H1 (cell line): ENCODE data around the gene SON. TPM values are rescaled to one million over a fixed set of nuclear protein-coding genes. Genes with fewer than 3 reads are reported as not detected.

ENCODE experiments used
- CTCF ChIA-PET: fragments of 300-600 bp; sonication (Branson Sonifier 250); formaldehyde crosslinking; loops from one replicate; lab custom pipeline; 2021; ENCODE audit not compliant: partially characterized antibody; lab: Charles Lee
- POLR2A ChIA-PET: fragments of 300-600 bp; sonication (Branson Sonifier 250); formaldehyde crosslinking; loops from one replicate; lab custom pipeline; 2021; ENCODE audit warnings: inconsistent platforms; ENCODE audit not compliant: partially characterized antibody; lab: Charles Lee
- DNase-seq, 2 experiments: peaks; one replicate each; pipeline versions ENCODE4 v3.0.0 to v3.0.0-alpha.2; 2010 to 2022; ENCODE audit warnings: low spot score in 2 of 2, low read depth in 1 of 2, mixed read lengths in 1 of 2
- FAIRE-seq: peaks from 2 replicates; lab custom pipeline; 2011; peaks lifted over from hg19 to GRCh38; lab: Jason Lieb, UNC
- H2AFZ ChIP-seq: 2 replicates; pipeline ENCODE4 v1.8.1; 2012; ENCODE audit warnings: low read length, inconsistent platforms
- H2AK5ac ChIP-seq: 2 replicates; pipeline ENCODE4 v1.6.1; 2013; ENCODE audit warnings: low read depth, low read length
- H2BK120ac ChIP-seq: replicated peaks from 2 replicates; pipeline ENCODE3; 2013; ENCODE audit warnings: low read depth, low read length, inconsistent platforms
- H2BK12ac ChIP-seq: 2 replicates; pipeline ENCODE4 v1.6.1; 2013; ENCODE audit warnings: low read depth, low read length
- H2BK15ac ChIP-seq: 2 replicates; pipeline ENCODE4 v1.6.1; 2013; ENCODE audit warnings: low read length
- H2BK20ac ChIP-seq: 2 replicates; pipeline ENCODE4 v1.6.1; 2013; ENCODE audit warnings: low read length
- H2BK5ac ChIP-seq: 2 replicates; pipeline ENCODE4 v1.6.1; 2013; ENCODE audit warnings: low read depth, low read length
- H3K14ac ChIP-seq: 2 replicates; pipeline ENCODE4 v1.6.1; 2013; ENCODE audit warnings: inconsistent platforms; ENCODE audit not compliant: insufficient read length
- H3K18ac ChIP-seq: 2 replicates; pipeline ENCODE4 v1.6.1; 2013; ENCODE audit warnings: low read length; ENCODE audit errors: extremely low read depth
- H3K23ac ChIP-seq: 2 replicates; pipeline ENCODE4 v1.6.1; 2013; ENCODE audit warnings: inconsistent platforms; ENCODE audit not compliant: insufficient read length
- H3K23me2 ChIP-seq: 2 replicates; pipeline ENCODE4 v1.6.1; 2013; ENCODE audit warnings: low read depth, low read length
- H3K27ac ChIP-seq: 2 replicates; pipeline ENCODE4 v1.6.1; 2011; ENCODE audit warnings: low read depth, low read length, inconsistent platforms
- H3K27me3 ChIP-seq, 4 experiments: replicated peaks in 1 of 4; 1 replicate in 1 of 4; 2 replicates in 3 of 4; pipeline versions ENCODE4 v1.6.1 to v1.8.1; 2011 to 2013; ENCODE audit warnings: low read length in 3 of 4, mild to moderate bottlenecking in 3 of 4, inconsistent platforms in 2 of 4, mixed read lengths in 2 of 4, moderate library complexity in 1 of 4; ENCODE audit not compliant: control insufficient read depth in 3 of 4, insufficient read depth in 3 of 4; ENCODE audit errors: extremely low read depth in 1 of 4
- H3K36me3 ChIP-seq, 4 experiments: 2 replicates each; pipeline versions ENCODE4 v1.6.1 to v1.8.1; 2011 to 2013; ENCODE audit warnings: mild to moderate bottlenecking in 4 of 4, low read length in 3 of 4, moderate library complexity in 2 of 4, control low read depth in 1 of 4, inconsistent platforms in 1 of 4; ENCODE audit not compliant: insufficient read depth in 4 of 4, control insufficient read depth in 2 of 4
- H3K4ac ChIP-seq: replicated peaks from 2 replicates; pipeline ENCODE3; 2013; ENCODE audit warnings: low read length, low read depth, mixed read lengths, inconsistent platforms; ENCODE audit not compliant: insufficient read length
- H3K4me1 ChIP-seq, 4 experiments: replicated peaks in 1 of 4; 1 replicate in 1 of 4; 2 replicates in 3 of 4; pipeline versions ENCODE4 v1.6.1 to v1.8.1; 2011 to 2013; ENCODE audit warnings: low read length in 3 of 4, inconsistent platforms in 2 of 4, mixed read lengths in 1 of 4; ENCODE audit not compliant: insufficient read depth in 4 of 4, control insufficient read depth in 3 of 4
- H3K4me2 ChIP-seq, 2 experiments: 2 replicates each; pipeline versions ENCODE4 v1.6.1 to v1.8.1; 2011 to 2013; ENCODE audit warnings: low read depth in 2 of 2, low read length in 2 of 2, control low read depth in 1 of 2, inconsistent platforms in 1 of 2, mild to moderate bottlenecking in 1 of 2; ENCODE audit not compliant: insufficient read depth in 1 of 2
- H3K4me3 ChIP-seq, 4 experiments: fragments of 200-600, 300-600 bp in 1 of 4; sonication (generic), shearing (Covaris generic), sonication (Bioruptor Twin) in 1 of 4; 2 replicates each; pipeline versions ENCODE4 v1.5.1 to v1.8.1; 2011 to 2016; ENCODE audit warnings: low read length in 4 of 4, low read depth in 3 of 4, control low read depth in 2 of 4, inconsistent platforms in 2 of 4, mild to moderate bottlenecking in 2 of 4, mixed read lengths in 1 of 4, moderate library complexity in 1 of 4; ENCODE audit not compliant: insufficient read depth in 2 of 4; ENCODE audit errors: extremely low read depth in 1 of 4
- H3K56ac ChIP-seq: replicated peaks from 2 replicates; pipeline ENCODE3; 2013; ENCODE audit warnings: low read depth, mild to moderate bottlenecking, mixed read lengths, low read length, inconsistent platforms; ENCODE audit not compliant: insufficient read length
- H3K79me1 ChIP-seq: 2 replicates; pipeline ENCODE4 v1.6.1; 2013; ENCODE audit warnings: low read depth, low read length, control low read depth
- H3K79me2 ChIP-seq, 2 experiments: 2 replicates each; pipeline versions ENCODE4 v1.6.1 to v1.8.1; 2012 to 2013; ENCODE audit warnings: low read length in 2 of 2, mild to moderate bottlenecking in 2 of 2, inconsistent platforms in 1 of 2; ENCODE audit not compliant: insufficient read depth in 2 of 2, control insufficient read depth in 1 of 2
- H3K9ac ChIP-seq, 4 experiments: replicated peaks in 1 of 4; 1 replicate in 1 of 4; 2 replicates in 3 of 4; pipeline versions ENCODE4 v1.6.1 to v1.8.1; 2011 to 2013; ENCODE audit warnings: low read depth in 3 of 4, low read length in 3 of 4, control low read depth in 2 of 4, mild to moderate bottlenecking in 2 of 4, moderate library complexity in 2 of 4, inconsistent platforms in 1 of 4; ENCODE audit errors: extremely low read depth in 1 of 4
- H3K9me3 ChIP-seq, 2 experiments: 2 replicates each; pipeline versions ENCODE4 v1.6.1 to v1.8.1; 2012 to 2013; ENCODE audit warnings: mild to moderate bottlenecking in 2 of 2, moderate library complexity in 2 of 2, control low read depth in 1 of 2, inconsistent platforms in 1 of 2, low read depth in 1 of 2, low read length in 1 of 2, mixed read lengths in 1 of 2; ENCODE audit not compliant: insufficient read depth in 2 of 2
- H4K20me1 ChIP-seq, 2 experiments: replicated peaks in 1 of 2; 2 replicates each; pipeline versions ENCODE3 to v1.8.1; 2011 to 2013; ENCODE audit warnings: inconsistent platforms in 2 of 2, low read length in 2 of 2, mild to moderate bottlenecking in 1 of 2; ENCODE audit not compliant: insufficient read depth in 2 of 2, control insufficient read depth in 1 of 2
- H4K5ac ChIP-seq: 2 replicates; pipeline ENCODE4 v1.6.1; 2013; ENCODE audit warnings: low read length, low read depth, mixed read lengths, inconsistent platforms; ENCODE audit not compliant: insufficient read length
- H4K8ac ChIP-seq: 2 replicates; pipeline ENCODE4 v1.8.0; 2013; ENCODE audit warnings: mild to moderate bottlenecking, moderate library complexity, low read length, inconsistent platforms; ENCODE audit not compliant: insufficient read depth; ENCODE audit errors: extremely low read depth
- H4K91ac ChIP-seq: replicated peaks from 2 replicates; pipeline ENCODE3; 2013; ENCODE audit warnings: low read length, mixed read lengths, inconsistent platforms; ENCODE audit not compliant: insufficient read length
- CBX8 ChIP-seq: fragments of 300-800, 300-1000 bp; sonication (generic); IDR thresholded peaks from 2 replicates; pipeline ENCODE4 v1.7.1; 2016; ENCODE audit warnings: low read depth, low read length, borderline replicate concordance
- CREB1 ChIP-seq: IDR thresholded peaks from 2 replicates; pipeline ENCODE4 v1.6.1; 2012; ENCODE audit warnings: inconsistent platforms
- E2F6 ChIP-seq: IDR thresholded peaks from 2 replicates; pipeline ENCODE4 v1.6.1; 2012; ENCODE audit warnings: inconsistent platforms
- EGR1 ChIP-seq: IDR thresholded peaks from 2 replicates; pipeline ENCODE4 v1.6.1; 2011; ENCODE audit warnings: low read depth, low read length, borderline replicate concordance
- KDM5A ChIP-seq: fragments of 200-600 bp; IDR thresholded peaks from 2 replicates; pipeline ENCODE4 v1.7.1; 2012; ENCODE audit warnings: mild to moderate bottlenecking, low read length, inconsistent platforms, mixed read lengths
- WGBS, 2 experiments: shearing (Covaris generic) in 1 of 2; methylation state at CpG; one replicate each; pipeline versions ENCODE4 v1.1.6 to v1.1.7; 2013 to 2015; ENCODE audit warnings: low lambda C conversion rate in 2 of 2, mixed read lengths in 2 of 2, inconsistent platforms in 1 of 2, low coverage in 1 of 2, missing lambda C conversion rate in 1 of 2; ENCODE audit not compliant: insufficient replicate concordance in 2 of 2, insufficient coverage in 1 of 2, insufficient read length in 1 of 2; ENCODE audit errors: extremely low coverage in 1 of 2, missing lambda C conversion rate in 1 of 2; 5-methylcytosine and 5-hydroxymethylcytosine counted together
- long read RNA-seq, 2 experiments: library from RNA in 1 of 2; library from capped mRNA in 1 of 2; stranded (forward); transcript quantifications; one replicate each; pipeline ENCODE4 v2.0.0, GENCODE V29; 2021; ENCODE audit warnings: inconsistent platforms in 1 of 2
- polyA minus RNA-seq, 3 experiments: library from RNA; depleted of rRNA, polyadenylated mRNA; stranded (reverse); fragments of >200 nt; gene quantifications; 1 replicate in 2 of 3; 2 replicates in 1 of 3; pipeline ENCODE4 v1.2.3, GENCODE V29; 2011
- polyA plus RNA-seq, 7 experiments: library from polyadenylated mRNA; depleted of rRNA in 3 of 7; stranded (reverse) in 5 of 7; unstranded in 2 of 7; fragments of >200 nt in 5 of 7; fragments of 200-250 nt in 2 of 7; gene quantifications; 1 replicate in 5 of 7; 2 replicates in 1 of 7; 4 replicates in 1 of 7; pipeline versions ENCODE4 v1.2.1 to v1.2.3, GENCODE V29; 2011 to 2013; ENCODE audit warnings: missing spikeins in 2 of 7, mixed read lengths in 2 of 7
- total RNA-seq: library from RNA; stranded (reverse); fragmentation: NEBNext Ultra II Directional; extraction: Animal tissue kit (Norgen Biotek cat#: 25700); gene quantifications from 2 replicates; pipeline ENCODE4 v1.2.1, GENCODE V29; 2021

Gene SON
- total RNA-seq (270 and 274 TPM in 2 replicates), polyA plus RNA-seq (2011; rRNA removed) (113 and 122 TPM in 2 replicates), polyA minus RNA-seq (2011; rRNA and poly(A)+ RNA removed) (310 and 447 TPM in 2 replicates)
- 90.3 TPM for polyA plus RNA-seq (2011; cell fraction: cytosol; rRNA removed)
- 187 TPM for polyA plus RNA-seq (2011; cell fraction: nucleus; rRNA removed)
- 131 to 257 TPM (median 167 TPM) in 4 replicates for polyA plus RNA-seq (2012, experiment 1 of 2)
- 17.8 TPM for polyA plus RNA-seq (2012, experiment 2 of 2)
- 114 TPM for polyA plus RNA-seq (2013, experiment 1 of 2)
- 94.2 TPM for polyA plus RNA-seq (2013, experiment 2 of 2)
- 151 TPM for polyA minus RNA-seq (2011; cell fraction: cytosol; rRNA and poly(A)+ RNA removed)
- 237 TPM for polyA minus RNA-seq (2011; cell fraction: nucleus; rRNA and poly(A)+ RNA removed)
- long read RNA-seq, experiment 1, full-length matches to known transcripts, result 29 of 98 reads
- long read RNA-seq, experiment 1, partial matches to known transcripts, result 64 of 98 reads
- long read RNA-seq, experiment 1, other reads (novel, unspliced or antisense), result 5 of 98 reads
- long read RNA-seq, experiment 2, partial matches to known transcripts, result 9 of 13 reads
- long read RNA-seq, experiment 2, other reads (novel, unspliced or antisense), result 4 of 13 reads

GRCh38 chr21:33542640-33543504 is at the start of gene SON:
TSS of gene SON (plus strand) at chr21:33543038. CDS start at chr21:33543093, 55 bp downstream.
- Histone ChIP-seq H3K4me1 (peaks cover 0 to 2% (median 0%) of the 10 kb centered on the region in 4 experiments; a peak in 3 of 7 replicates), H3K4ac (no peak within 1 kb of the TSS), H2BK12ac (peak within 1 kb of the TSS; percentile 100; the same call in 1 of the 2 replicates), H3K23ac (no peak within 1 kb of the TSS), H3K9ac (peak within 1 kb of the TSS; percentile 97 to 100 (median 98)), H4K5ac (peak within 1 kb of the TSS; percentile 88), H3K27ac (peak within 1 kb of the TSS; percentile 99), H2BK5ac (peak within 1 kb of the TSS; percentile 99), H3K56ac (peak within 1 kb of the TSS; percentile 91), H3K18ac (peak within 1 kb of the TSS; percentile 98), H2BK20ac (0 out of 2 replicates have a peak within 1 kb of the TSS, but pooled peaks have one; percentile 55), H3K27me3 (no peaks in the 10 kb centered on the region), H4K20me1 (peaks cover 6 to 10% of the 10 kb centered on the region in 2 experiments), H2AK5ac (peak within 1 kb of the TSS; percentile 56; the same call in 1 of the 2 replicates), H4K8ac (peak within 1 kb of the TSS; percentile 99), H3K9me3 (no peaks in the 10 kb centered on the region), H2AFZ (peak within 1 kb of the TSS; percentile 93; the same call in 1 of the 2 replicates), H4K91ac (peak within 1 kb of the TSS; percentile 89), H3K14ac (no peak within 1 kb of the TSS), H3K4me3 (peak within 1 kb of the TSS; percentile 91 to 99 (median 95)), H3K79me1 (no peaks in the 10 kb centered on the region; the same call in 1 of the 2 replicates), H2BK15ac (peak within 1 kb of the TSS; percentile 65; the same call in 1 of the 2 replicates), H3K79me2 (peaks cover 53 to 86% of the 10 kb centered on the region in 2 experiments), H2BK120ac (no peak within 1 kb of the TSS), H3K23me2 (peaks cover 10% of the 10 kb centered on the region), H3K4me2 (peak within 1 kb of the TSS; percentile 76 to 79), H3K36me3 (peaks cover 3 to 45% (median 13%) of the 10 kb centered on the region in 4 experiments)
- DNase-seq (peak; percentile 91 to 97), FAIRE-seq (no peak)
- 3% methylated on average over 48 of the region's 57 CpGs; no CpG with 5 or more reads in 1 of the 2 experiments for WGBS, 2 experiments
- POLR2A ChIA-PET, result interaction anchor here (0.6 to 6.3 kb wide), 32 partner anchors 8 to 771 kb away, joined by 3 to 64 read pairs (median 4); partner anchors contain the start of genes CRYZL1, DONSON, IL10RB and TMEM50B
- CTCF ChIA-PET, result interaction anchor here (1.3 kb wide), 1 partner anchor 9 kb away, joined by 3 read pairs; no protein-coding TSS in a partner anchor
- peak; percentile 40 for TF ChIP-seq E2F6
- TF ChIP-seq CBX8, result no peak
- peak; percentile 91 for TF ChIP-seq CREB1
- TF ChIP-seq KDM5A, result peak; percentile 47; the same call in 1 of the 2 replicates
- TF ChIP-seq EGR1, result no peak
